ENCODE results near the gene PARVB.

The PARVB gene

DNA sequence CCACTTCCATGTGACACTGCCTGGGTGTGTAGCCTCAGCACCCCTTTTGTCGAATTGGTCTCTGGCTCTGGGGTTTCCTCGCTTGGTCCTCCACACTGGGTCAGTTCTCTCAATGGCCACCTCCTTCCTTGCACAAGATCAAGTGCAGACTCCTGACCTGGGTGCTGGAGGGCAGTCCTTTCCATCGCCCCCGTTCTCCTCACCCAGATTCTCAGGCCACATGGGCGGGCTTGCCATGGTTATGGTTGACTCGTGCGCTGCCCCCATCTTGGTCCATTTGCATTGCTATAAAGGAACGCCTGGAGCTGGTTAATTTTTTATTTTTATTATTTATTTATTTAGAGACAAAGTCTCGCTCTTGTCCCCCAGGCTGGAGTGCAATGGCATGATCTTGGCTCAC is 5.5 kb upstream of the PARVB start:
- Histone ChIP-seq H3K27ac (no peak overlapping the region), H3K36me3 (no peaks in the 10 kb centered on the region), H3K9me3 (no peaks in the 10 kb centered on the region), H3K4me3 (no peak overlapping the region), H3K4me1 (peaks cover 0 to 2% (median 2%) of the 10 kb centered on the region in 4 donors), H3K27me3 (peaks cover 0 to 6% of the 10 kb centered on the region in 2 donors)
- intact Hi-C loops (cut with DNase I; ENCODE audit: low total_unique reads): no loop called here
- no peak for DNase-seq
- TF ChIP-seq, protein P1, sequence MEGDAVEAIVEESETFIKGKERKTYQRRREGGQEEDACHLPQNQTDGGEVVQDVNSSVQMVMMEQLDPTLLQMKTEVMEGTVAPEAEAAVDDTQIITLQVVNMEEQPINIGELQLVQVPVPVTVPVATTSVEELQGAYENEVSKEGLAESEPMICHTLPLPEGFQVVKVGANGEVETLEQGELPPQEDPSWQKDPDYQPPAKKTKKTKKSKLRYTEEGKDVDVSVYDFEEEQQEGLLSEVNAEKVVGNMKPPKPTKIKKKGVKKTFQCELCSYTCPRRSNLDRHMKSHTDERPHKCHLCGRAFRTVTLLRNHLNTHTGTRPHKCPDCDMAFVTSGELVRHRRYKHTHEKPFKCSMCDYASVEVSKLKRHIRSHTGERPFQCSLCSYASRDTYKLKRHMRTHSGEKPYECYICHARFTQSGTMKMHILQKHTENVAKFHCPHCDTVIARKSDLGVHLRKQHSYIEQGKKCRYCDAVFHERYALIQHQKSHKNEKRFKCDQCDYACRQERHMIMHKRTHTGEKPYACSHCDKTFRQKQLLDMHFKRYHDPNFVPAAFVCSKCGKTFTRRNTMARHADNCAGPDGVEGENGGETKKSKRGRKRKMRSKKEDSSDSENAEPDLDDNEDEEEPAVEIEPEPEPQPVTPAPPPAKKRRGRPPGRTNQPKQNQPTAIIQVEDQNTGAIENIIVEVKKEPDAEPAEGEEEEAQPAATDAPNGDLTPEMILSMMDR (IDR thresholded peaks at IDR 0.05): no peak

DNA sequence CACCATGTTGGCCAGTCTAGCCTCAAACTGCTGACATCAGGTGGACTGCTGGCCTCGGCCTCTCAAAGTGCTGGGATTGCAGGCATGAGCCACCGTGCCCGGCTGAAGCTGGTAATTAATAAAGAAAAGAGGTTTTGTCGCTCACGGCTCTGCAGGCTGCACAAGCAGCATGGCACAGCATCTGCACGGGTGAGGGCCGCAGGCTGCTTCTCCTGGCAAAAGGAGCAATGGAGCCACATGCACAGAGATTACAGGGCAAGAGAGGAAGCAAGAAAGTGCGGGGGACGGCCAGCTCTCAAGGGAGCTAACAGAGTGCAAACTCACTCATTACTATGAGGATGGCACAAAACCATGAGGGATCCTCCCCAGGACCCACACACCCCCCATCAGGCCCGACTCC is 4.7 kb upstream of the PARVB start:
- H3K36me3 ChIP-seq: no peaks in the 10 kb centered on the region
- TF ChIP-seq, protein P1 (IDR thresholded peaks at IDR 0.05): no peak
- H3K9me3 ChIP-seq: no peaks in the 10 kb centered on the region
- peaks cover 0 to 8% (median 5%) of the 10 kb centered on the region in 4 donors for H3K4me1 ChIP-seq
- peaks cover 0 to 13% of the 10 kb centered on the region in 2 donors for H3K27me3 ChIP-seq
- intact Hi-C loops (cut with DNase I; ENCODE audit: low total_unique reads): no loop called here
- DNase-seq: no peak
- no peak overlapping the region for H3K27ac ChIP-seq
- no peak overlapping the region for H3K4me3 ChIP-seq

DNA sequence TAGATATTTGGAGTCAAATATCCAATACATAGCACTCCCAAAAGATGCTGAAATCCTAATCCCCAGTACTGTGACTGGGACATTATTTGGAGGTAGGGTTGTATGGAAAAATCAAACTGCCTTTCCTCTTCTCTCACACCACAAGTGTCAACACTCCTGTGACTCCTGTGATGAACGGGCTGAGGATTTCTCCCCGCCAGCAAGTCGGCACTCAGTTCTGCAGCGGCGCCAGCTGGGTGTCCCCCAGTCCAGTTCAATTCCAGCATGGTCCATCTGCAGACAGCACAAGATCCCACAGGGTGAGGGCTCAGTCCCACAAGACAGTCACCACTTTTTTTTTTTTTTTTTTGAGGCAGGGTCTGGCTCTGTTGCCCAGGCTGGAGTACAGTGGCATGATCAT is 4.3 kb upstream of the PARVB start:
- Histone ChIP-seq H3K4me3 (no peak overlapping the region), H3K27me3 (peaks cover 0 to 17% of the 10 kb centered on the region in 2 donors), H3K4me1 (peaks cover 0 to 12% (median 7%) of the 10 kb centered on the region in 4 donors), H3K36me3 (no peaks in the 10 kb centered on the region), H3K9me3 (no peaks in the 10 kb centered on the region), H3K27ac (no peak overlapping the region)
- DNase-seq: no peak
- TF ChIP-seq, protein P1 (IDR thresholded peaks at IDR 0.05): no peak
- intact Hi-C loops (cut with DNase I; ENCODE audit: low total_unique reads): no loop called here

- no peak for DNase-seq
- Histone ChIP-seq H3K27me3 (peaks cover 0 to 23% of the 10 kb centered on the region in 2 donors), H3K4me3 (no peak overlapping the region), H3K4me1 (peaks cover 0 to 12% (median 7%) of the 10 kb centered on the region in 4 donors), H3K9me3 (no peaks in the 10 kb centered on the region), H3K27ac (no peak overlapping the region), H3K36me3 (no peaks in the 10 kb centered on the region)
- intact Hi-C loops (cut with DNase I; ENCODE audit: low total_unique reads): no loop called here
- TF ChIP-seq, protein P1 (IDR thresholded peaks at IDR 0.05): no peak
These were observed 3.1 kb upstream of the PARVB start for GRCh38 chr22:44020981-44021380.

DNA sequence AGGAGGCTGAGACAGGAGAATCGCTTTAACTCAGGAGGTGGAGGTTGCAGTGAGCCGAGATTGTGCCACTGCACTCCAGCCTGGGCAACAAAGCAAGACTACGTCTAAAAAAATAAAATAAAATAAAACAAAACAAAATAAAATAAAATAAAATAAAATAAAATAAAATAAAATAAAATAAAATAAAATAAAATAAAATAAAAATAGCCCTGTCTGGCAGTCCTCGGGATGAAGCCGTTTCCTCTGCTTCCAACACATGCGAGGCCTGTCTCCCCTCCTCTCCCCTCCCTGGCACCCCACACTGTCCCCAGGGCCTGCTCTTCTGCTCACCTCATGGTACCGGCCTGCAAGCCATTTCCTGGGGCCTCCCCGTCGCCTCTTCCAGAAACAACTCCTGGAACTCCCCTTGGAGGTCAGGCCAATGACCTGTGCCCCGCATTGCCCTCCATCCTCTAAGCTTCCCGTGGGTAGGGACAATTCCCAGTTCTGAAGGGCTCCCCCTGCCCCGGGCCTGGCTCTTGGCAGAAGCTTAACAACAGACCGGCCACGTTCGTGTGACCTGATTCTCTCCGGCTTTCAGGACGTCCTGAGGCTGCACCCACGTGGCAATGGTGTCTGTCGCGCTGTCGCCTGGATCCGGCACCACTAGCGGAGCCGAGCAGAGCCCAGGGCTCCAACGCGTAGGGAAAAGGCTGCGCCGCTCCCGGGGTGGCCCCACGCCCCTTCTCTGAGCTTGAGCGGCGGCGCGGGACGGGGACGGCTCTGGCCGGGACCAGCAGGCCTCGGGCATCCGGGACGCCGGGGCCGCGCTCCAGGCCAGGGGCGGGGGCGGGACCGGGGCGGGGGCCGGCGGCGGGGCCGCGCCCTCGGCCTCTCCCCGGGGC is 456 bp upstream of the PARVB start:
- intact Hi-C loops (cut with DNase I; ENCODE audit: low total_unique reads): no loop called here
- TF ChIP-seq, protein P1 (IDR thresholded peaks at IDR 0.05): no peak
- peak overlapping the region; percentile 37 to 47 for H3K27ac ChIP-seq
- DNase-seq: peak in 1 of 2 donors; percentile 71
- no peaks in the 10 kb centered on the region for H3K36me3 ChIP-seq
- H3K4me1 ChIP-seq: peaks cover 0 to 12% (median 7%) of the 10 kb centered on the region in 4 donors
- H3K27me3 ChIP-seq: peaks cover 0 to 29% of the 10 kb centered on the region in 2 donors
- H3K4me3 ChIP-seq: peak overlapping the region; percentile 52 to 55
- no peaks in the 10 kb centered on the region for H3K9me3 ChIP-seq
